ENCODE measurements around the gene OAF. TPM values are rescaled to one million over a fixed set of nuclear protein-coding genes. Genes with fewer than 3 reads are reported as not detected.
"Not testable (repeated sequence)": the region's sequence is repeated elsewhere in the genome, so short reads cannot be mapped to it uniquely, and the experiment has no call there.

Gene OAF
- total and polyA plus RNA-seq, 10 donors: 10.6 to 148 (median 73.6) TPM

DNA sequence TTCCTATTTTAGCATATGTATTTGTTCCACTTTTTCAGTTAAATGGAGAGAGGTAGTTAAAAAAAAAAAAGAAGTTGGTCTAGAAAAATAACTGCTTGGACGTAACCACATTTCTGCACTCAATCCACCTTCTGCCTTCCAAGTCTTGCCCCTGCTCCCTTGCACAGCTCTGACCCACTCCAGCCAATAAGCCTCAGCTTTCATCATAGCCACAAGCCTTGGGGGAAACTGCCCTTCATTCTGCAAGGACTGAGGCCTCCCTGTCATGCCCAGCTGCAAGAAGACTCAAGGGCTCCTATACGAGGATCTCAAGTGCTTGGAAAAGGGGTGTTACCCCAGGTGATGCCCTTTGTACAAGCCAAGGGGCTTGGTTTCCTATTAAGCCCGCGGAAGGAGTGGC lies 36.0 kb upstream of the OAF start:
- DNase-seq: no peak
- Histone ChIP-seq H3K4me1 (peaks cover 0 to 19% (median 11%) of the 10 kb centered on the region in 6 donors), H3K27ac (no peak overlapping the region), H3K27me3 (replicated peaks in 1 of 7) (peaks cover 0 to 49% (median 11%) of the 10 kb centered on the region in 7 donors), H3K36me3 (no peaks in the 10 kb centered on the region), H3K9me3 (no peaks in the 10 kb centered on the region), H3K4me3 (no peak overlapping the region)
- no peak for TF ChIP-seq CTCF (IDR thresholded peaks at IDR 0.05 in 8 of 11, conservative IDR thresholded peaks at IDR 0.05 in 3 of 11)
- TF ChIP-seq POLR2AphosphoS5 (IDR thresholded peaks at IDR 0.05): no peak
- TF ChIP-seq POLR2A (IDR thresholded peaks at IDR 0.05): no peak
- intact Hi-C loops (cut with DNase I; ENCODE audit: low total_unique reads): loop anchor here (5.0 kb wide), 1 partner anchor 127 kb away; no protein-coding TSS in a partner anchor
- 60 to 77% (median 74%) methylated on average over 4 of the region's 4 CpGs for WGBS, 5 donors

DNA sequence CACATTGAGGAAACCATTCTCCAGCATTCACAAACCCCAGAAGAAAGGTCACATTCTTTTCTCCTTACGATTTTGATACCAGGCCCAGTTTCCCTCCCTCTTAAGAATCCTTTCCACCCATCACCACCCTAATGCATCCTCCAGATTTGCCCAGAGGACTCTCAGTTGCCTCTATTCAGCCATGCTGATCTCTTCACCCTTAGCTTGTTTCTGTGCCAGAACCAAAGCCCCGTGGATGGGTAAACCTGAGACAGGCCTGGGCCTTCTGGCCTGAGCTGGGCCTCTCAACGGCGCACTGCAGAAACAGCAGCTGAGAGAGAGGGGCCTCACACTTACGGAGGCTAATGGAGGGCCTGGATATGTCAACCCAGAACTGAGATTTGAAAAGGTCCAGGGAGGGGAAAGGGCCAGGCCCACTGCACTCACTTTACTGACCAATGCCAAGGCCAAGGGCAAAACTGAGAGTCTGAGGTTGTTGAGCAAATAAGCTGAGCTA lies 32.2 kb upstream of the OAF start:
- H3K27ac ChIP-seq: no peak overlapping the region
- no peak overlapping the region for H3K4me3 ChIP-seq
- TF ChIP-seq POLR2AphosphoS5 (IDR thresholded peaks at IDR 0.05) (no peak), POLR2A (IDR thresholded peaks at IDR 0.05) (no peak), CTCF (IDR thresholded peaks at IDR 0.05 in 8 of 11, conservative IDR thresholded peaks at IDR 0.05 in 3 of 11) (no peak)
- peak; percentile 37 for DNase-seq
- H3K9me3 ChIP-seq: no peaks in the 10 kb centered on the region
- WGBS, 5 donors: 83 to 89% (median 85%) methylated on average over 5 of the region's 5 CpGs
- peaks cover 0 to 13% (median 0%) of the 10 kb centered on the region in 7 donors for H3K27me3 ChIP-seq (replicated peaks in 1 of 7)
- H3K4me1 ChIP-seq: peaks cover 0 to 34% (median 5%) of the 10 kb centered on the region in 6 donors
- intact Hi-C loops (cut with DNase I; ENCODE audit: low total_unique reads): no loop called here
- no peaks in the 10 kb centered on the region for H3K36me3 ChIP-seq

GRCh38 chr11:120179057-120179672 lies 31.7 kb upstream of the OAF start:
- Histone ChIP-seq H3K4me3 (no peak overlapping the region), H3K9me3 (no peaks in the 10 kb centered on the region), H3K27ac (no peak overlapping the region), H3K27me3 (replicated peaks in 1 of 7) (peaks cover 0 to 13% (median 0%) of the 10 kb centered on the region in 7 donors), H3K4me1 (peaks cover 0 to 36% (median 7%) of the 10 kb centered on the region in 6 donors), H3K36me3 (no peaks in the 10 kb centered on the region)
- TF ChIP-seq POLR2A (IDR thresholded peaks at IDR 0.05): no peak
- no peak for TF ChIP-seq POLR2AphosphoS5 (IDR thresholded peaks at IDR 0.05)
- TF ChIP-seq CTCF (IDR thresholded peaks at IDR 0.05 in 8 of 11, conservative IDR thresholded peaks at IDR 0.05 in 3 of 11): no peak
- intact Hi-C loops (cut with DNase I; ENCODE audit: low total_unique reads): no loop called here
- WGBS, 5 donors: 72 to 94% (median 83%) methylated on average over 10 of the region's 10 CpGs
- peak; percentile 53 for DNase-seq

DNA sequence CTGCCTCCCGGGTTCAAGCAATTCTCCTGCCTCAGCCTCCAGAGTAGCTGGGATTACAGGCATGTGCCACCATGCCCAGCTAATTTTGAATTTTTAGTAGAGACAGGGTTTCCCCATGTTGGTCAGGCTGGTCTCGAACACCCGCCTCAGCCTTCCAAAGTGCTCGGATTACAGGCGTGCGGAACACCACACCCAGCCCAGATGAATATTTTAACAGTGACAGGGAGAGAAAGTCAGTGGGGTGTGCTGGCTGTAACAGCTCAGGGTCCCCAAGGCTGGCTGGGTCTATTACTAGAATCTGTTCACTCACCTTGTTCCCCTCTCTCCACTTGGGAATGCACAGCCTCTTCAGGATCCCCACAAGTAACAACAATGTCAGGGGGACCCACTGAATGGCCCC lies 30.8 kb upstream of the OAF start:
- 91 to 97% (median 96%) methylated on average over 6 of the region's 6 CpGs for WGBS, 5 donors
- peaks cover 0 to 45% (median 11%) of the 10 kb centered on the region in 6 donors for H3K4me1 ChIP-seq
- H3K9me3 ChIP-seq; DNase-seq; intact Hi-C loops (cut with DNase I; ENCODE audit: low total_unique reads); H3K4me3 ChIP-seq; H3K36me3 ChIP-seq: not testable (repeated sequence)
- H3K27me3 ChIP-seq (replicated peaks in 1 of 7): peaks cover 0 to 11% (median 0%) of the 10 kb centered on the region in 7 donors
- H3K27ac ChIP-seq: peak overlapping the region in 3 of 8 donors; percentile 4 to 50 (median 36)

Data from spleen (tissue), 11 donors.